Lower lobe of right lung (tissue), 2 donors: ENCODE measurements around the gene STARD9. TPM values are rescaled to one million over a fixed set of nuclear protein-coding genes. Genes with fewer than 3 reads are reported as not detected.

Experiments
- ATAC-seq, 2 donors: fragments of 200-7000 bp; cut with Tn5 transposase; one replicate each; pipeline ENCODE4 v1.9.1; 2020 to 2022; ENCODE audit warnings: mild to moderate bottlenecking in 2 of 2, moderate library complexity in 2 of 2
- DNase-seq: peaks from one replicate; pipeline ENCODE4 v3.0.0-alpha.2; 2020
- H3K27ac ChIP-seq: fragments of 200-600 bp; one replicate; pipeline ENCODE4 v1.8.0; 2022
- H3K27me3 ChIP-seq: fragments of 200-600 bp; one replicate; pipeline ENCODE4 v1.8.0; 2022; ENCODE audit warnings: low read depth
- H3K36me3 ChIP-seq: fragments of 200-600 bp; one replicate; pipeline ENCODE4 v1.8.0; 2022; ENCODE audit warnings: mild to moderate bottlenecking
- H3K4me1 ChIP-seq: fragments of 200-600 bp; one replicate; pipeline ENCODE4 v1.8.0; 2022
- H3K4me3 ChIP-seq: fragments of 200-600 bp; one replicate; pipeline ENCODE4 v1.8.0; 2022; ENCODE audit warnings: mild to moderate bottlenecking
- H3K9me3 ChIP-seq: fragments of 200-600 bp; one replicate; pipeline ENCODE4 v1.8.0; 2022
- intact Hi-C: fragments of 100-400 bp; cut with DNase I; formaldehyde crosslinking; loops from one replicate; pipeline ENCODE4 v1.11.0; 2022
- total RNA-seq: library from RNA; stranded (reverse); fragmentation: NEBNext Ultra II Directional; extraction: Animal tissue kit (Norgen Biotek cat#: 25700); gene quantifications from one replicate; pipeline ENCODE4 v1.2.1, GENCODE V29; 2021
- TF ChIP-seq, protein P1 (sequence below): fragments of 200-600 bp; IDR thresholded peaks from one replicate; pipeline ENCODE4 v1.8.0; 2022; ENCODE audit warnings: antibody characterized with exemption, mild to moderate bottlenecking
- donor health status: DM: no; HTN: yes; CAD: no; lungs with severe emphysema.

Gene STARD9
- total RNA-seq, 1 donor from 2014 or later: 21.9 TPM

GRCh38 chr15:42632105-42632675, 56.8 kb downstream of the STARD9 start:
- H3K4me3 ChIP-seq: no peak overlapping the region
- ATAC-seq (no peak), DNase-seq (no peak)
- H3K27me3 ChIP-seq: no peaks in the 10 kb centered on the region
- no peak overlapping the region for H3K27ac ChIP-seq
- no peaks in the 10 kb centered on the region for H3K4me1 ChIP-seq
- H3K36me3 ChIP-seq: peaks cover 19% of the 10 kb centered on the region
- TF ChIP-seq, protein P1, sequence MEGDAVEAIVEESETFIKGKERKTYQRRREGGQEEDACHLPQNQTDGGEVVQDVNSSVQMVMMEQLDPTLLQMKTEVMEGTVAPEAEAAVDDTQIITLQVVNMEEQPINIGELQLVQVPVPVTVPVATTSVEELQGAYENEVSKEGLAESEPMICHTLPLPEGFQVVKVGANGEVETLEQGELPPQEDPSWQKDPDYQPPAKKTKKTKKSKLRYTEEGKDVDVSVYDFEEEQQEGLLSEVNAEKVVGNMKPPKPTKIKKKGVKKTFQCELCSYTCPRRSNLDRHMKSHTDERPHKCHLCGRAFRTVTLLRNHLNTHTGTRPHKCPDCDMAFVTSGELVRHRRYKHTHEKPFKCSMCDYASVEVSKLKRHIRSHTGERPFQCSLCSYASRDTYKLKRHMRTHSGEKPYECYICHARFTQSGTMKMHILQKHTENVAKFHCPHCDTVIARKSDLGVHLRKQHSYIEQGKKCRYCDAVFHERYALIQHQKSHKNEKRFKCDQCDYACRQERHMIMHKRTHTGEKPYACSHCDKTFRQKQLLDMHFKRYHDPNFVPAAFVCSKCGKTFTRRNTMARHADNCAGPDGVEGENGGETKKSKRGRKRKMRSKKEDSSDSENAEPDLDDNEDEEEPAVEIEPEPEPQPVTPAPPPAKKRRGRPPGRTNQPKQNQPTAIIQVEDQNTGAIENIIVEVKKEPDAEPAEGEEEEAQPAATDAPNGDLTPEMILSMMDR: no peak
- intact Hi-C loops: no loop called here
- no peaks in the 10 kb centered on the region for H3K9me3 ChIP-seq

GRCh38 chr15:42640109-42640508, 64.7 kb downstream of the STARD9 start:
- Histone ChIP-seq H3K36me3 (peaks cover 53% of the 10 kb centered on the region), H3K9me3 (no peaks in the 10 kb centered on the region), H3K4me1 (no peaks in the 10 kb centered on the region), H3K27ac (no peak overlapping the region), H3K27me3 (no peaks in the 10 kb centered on the region), H3K4me3 (no peak overlapping the region)
- DNase-seq (no peak), ATAC-seq (no peak)
- TF ChIP-seq, protein P1: no peak
- intact Hi-C loops: no loop called here

- intact Hi-C loops: no loop called here
- peaks cover 4% of the 10 kb centered on the region for H3K4me1 ChIP-seq
- H3K27me3 ChIP-seq: no peaks in the 10 kb centered on the region
- H3K9me3 ChIP-seq: no peaks in the 10 kb centered on the region
- ATAC-seq: peak; percentile 89 to 92
- TF ChIP-seq, protein P1: peak; percentile 81
- peaks cover 21% of the 10 kb centered on the region for H3K36me3 ChIP-seq
- no peak overlapping the region for H3K4me3 ChIP-seq
- DNase-seq: no peak
- H3K27ac ChIP-seq: no peak overlapping the region
Measured at GRCh38 chr15:42650208-42651066, 75.0 kb downstream of the STARD9 start.

- Histone ChIP-seq H3K36me3 (peaks cover 83% of the 10 kb centered on the region), H3K27me3 (no peaks in the 10 kb centered on the region), H3K4me1 (no peaks in the 10 kb centered on the region), H3K9me3 (no peaks in the 10 kb centered on the region), H3K4me3 (no peak overlapping the region), H3K27ac (no peak overlapping the region)
- ATAC-seq (no peak), DNase-seq (no peak)
- intact Hi-C loops: no loop called here
- TF ChIP-seq, protein P1: no peak
Measured at GRCh38 chr15:42665827-42666226, 90.4 kb downstream of the STARD9 start.

DNA sequence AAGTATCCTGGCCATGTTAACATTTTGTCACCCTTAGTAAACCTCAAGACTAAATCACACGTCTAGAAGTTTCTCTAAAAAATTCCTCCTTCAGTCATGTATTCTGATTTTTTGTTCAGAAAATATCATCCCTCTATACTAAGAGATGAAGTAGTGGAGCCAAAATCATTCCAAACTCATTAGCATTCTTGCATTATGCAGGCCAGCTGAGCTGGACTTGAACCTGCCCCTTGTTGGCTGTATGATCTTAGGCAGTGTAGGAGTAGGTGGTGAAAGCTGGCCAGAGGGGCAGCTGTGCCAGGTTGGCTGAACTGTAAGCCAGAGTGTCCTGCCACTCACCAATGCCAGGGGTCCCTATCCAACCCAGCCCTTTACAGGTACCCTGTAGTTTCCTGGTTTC, 92.4 kb downstream of the STARD9 start:
- no peaks in the 10 kb centered on the region for H3K9me3 ChIP-seq
- no peak overlapping the region for H3K27ac ChIP-seq
- no peaks in the 10 kb centered on the region for H3K4me1 ChIP-seq
- peaks cover 82% of the 10 kb centered on the region for H3K36me3 ChIP-seq
- DNase-seq: no peak
- H3K4me3 ChIP-seq: no peak overlapping the region
- ATAC-seq: no peak
- no peaks in the 10 kb centered on the region for H3K27me3 ChIP-seq
- TF ChIP-seq, protein P1: no peak
- intact Hi-C loops: no loop called here
